ENCODE results near the gene RADX.

- no peak for TF ChIP-seq ZNF558 (CRISPR knock-in tag; IDR thresholded peaks at IDR 0.05; ENCODE audit: borderline replicate concordance)
- TF ChIP-seq RFX3 (CRISPR knock-in tag; IDR thresholded peaks at IDR 0.05): no peak
- TF ChIP-seq, protein P1, sequence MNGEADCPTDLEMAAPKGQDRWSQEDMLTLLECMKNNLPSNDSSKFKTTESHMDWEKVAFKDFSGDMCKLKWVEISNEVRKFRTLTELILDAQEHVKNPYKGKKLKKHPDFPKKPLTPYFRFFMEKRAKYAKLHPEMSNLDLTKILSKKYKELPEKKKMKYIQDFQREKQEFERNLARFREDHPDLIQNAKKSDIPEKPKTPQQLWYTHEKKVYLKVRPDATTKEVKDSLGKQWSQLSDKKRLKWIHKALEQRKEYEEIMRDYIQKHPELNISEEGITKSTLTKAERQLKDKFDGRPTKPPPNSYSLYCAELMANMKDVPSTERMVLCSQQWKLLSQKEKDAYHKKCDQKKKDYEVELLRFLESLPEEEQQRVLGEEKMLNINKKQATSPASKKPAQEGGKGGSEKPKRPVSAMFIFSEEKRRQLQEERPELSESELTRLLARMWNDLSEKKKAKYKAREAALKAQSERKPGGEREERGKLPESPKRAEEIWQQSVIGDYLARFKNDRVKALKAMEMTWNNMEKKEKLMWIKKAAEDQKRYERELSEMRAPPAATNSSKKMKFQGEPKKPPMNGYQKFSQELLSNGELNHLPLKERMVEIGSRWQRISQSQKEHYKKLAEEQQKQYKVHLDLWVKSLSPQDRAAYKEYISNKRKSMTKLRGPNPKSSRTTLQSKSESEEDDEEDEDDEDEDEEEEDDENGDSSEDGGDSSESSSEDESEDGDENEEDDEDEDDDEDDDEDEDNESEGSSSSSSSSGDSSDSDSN (CRISPR knock-in tag; IDR thresholded peaks at IDR 0.05): no peak
Measured at GRCh38 chrX:106608016-106608415, 3.8 kb upstream of the RADX start.
